HG03354 (cell line): ENCODE results near the gene CCND1.
A peak's percentile ranks its signal among the peaks of the same experiment; 100 is the strongest.

Experiments
- ATAC-seq: cut with Tn5 transposase; IDR thresholded peaks from one replicate; pipeline ENCODE4 v1.9.1; 2021; ENCODE audit warnings: mild to moderate bottlenecking; ENCODE audit not compliant: unreplicated experiment, poor library complexity, severe bottlenecking

The CCND1 gene

DNA sequence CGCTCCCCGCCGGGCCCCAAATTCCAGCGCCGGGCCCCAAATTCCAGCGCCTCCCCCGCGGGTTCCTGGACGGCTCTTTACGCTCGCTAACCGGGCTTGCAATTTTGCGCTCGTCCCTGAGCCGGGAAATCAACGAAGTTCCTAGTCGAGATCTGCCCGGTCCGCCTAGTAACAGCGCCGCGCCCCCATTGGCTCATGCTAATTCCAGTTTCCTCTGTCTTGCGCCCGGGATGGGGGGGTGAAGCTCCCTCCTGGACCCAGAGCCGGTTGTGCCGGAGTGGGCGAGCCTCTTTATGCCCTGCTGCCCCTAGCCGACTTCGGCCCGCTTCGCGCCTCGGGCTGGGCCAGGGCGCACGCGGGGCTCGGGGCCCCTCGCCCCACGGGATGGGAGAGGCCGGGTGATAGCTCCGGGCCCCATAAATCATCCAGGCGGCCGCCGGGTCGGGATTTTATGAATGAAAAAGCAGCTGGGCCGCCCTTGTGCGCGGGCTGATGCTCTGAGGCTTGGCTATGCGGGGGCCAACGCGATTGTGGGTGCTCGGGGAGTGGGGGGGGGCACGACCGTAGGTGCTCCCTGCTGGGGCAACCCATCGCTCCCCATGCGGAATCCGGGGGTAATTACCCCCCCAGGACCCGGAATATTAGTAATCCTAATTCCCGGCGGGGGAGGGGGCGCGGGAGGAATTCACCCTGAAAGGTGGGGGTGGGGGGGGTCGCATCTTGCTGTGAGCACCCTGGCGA lies 1.8 kb upstream of the CCND1 start:
- ATAC-seq = no peak

DNA sequence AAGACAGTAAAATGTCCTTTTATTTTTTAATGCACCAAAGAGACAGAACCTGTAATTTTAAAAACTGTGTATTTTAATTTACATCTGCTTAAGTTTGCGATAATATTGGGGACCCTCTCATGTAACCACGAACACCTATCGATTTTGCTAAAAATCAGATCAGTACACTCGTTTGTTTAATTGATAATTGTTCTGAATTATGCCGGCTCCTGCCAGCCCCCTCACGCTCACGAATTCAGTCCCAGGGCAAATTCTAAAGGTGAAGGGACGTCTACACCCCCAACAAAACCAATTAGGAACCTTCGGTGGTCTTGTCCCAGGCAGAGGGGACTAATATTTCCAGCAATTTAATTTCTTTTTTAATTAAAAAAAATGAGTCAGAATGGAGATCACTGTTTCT lies 1.1 kb upstream of the CCND1 start:
- no peak for ATAC-seq

- no peak for ATAC-seq
Observed at GRCh38 chr11:69640260-69640994, 529 bp upstream of the CCND1 start.

GRCh38 chr11:69641681-69642548 lies 959 bp downstream of the CCND1 start:
- ATAC-seq = no peak

DNA sequence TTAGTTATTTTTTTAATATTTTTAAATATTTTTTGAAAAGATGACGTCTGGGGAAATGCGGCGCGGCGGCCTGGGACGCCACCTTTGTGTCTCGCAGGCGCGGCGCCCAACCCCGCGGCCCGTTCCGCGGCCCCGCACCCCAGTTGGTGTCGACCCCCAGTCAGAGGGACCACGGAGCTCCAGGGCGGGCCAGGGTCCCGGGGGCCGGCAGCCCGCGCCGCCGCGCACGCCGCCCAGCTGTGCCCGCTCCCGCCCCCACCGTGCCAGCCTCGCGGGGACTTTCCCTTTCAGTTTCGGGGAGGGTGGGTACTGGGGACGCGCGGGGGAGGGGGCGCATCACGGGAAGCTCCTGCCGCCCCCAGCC lies 1.6 kb downstream of the CCND1 start:
- no peak for ATAC-seq

- peak; percentile 74 for ATAC-seq
Observed at GRCh38 chr11:69642913-69643632, 2.1 kb downstream of the CCND1 start.

GRCh38 chr11:69643646-69644045 lies 2.7 kb downstream of the CCND1 start:
- no peak for ATAC-seq

DNA sequence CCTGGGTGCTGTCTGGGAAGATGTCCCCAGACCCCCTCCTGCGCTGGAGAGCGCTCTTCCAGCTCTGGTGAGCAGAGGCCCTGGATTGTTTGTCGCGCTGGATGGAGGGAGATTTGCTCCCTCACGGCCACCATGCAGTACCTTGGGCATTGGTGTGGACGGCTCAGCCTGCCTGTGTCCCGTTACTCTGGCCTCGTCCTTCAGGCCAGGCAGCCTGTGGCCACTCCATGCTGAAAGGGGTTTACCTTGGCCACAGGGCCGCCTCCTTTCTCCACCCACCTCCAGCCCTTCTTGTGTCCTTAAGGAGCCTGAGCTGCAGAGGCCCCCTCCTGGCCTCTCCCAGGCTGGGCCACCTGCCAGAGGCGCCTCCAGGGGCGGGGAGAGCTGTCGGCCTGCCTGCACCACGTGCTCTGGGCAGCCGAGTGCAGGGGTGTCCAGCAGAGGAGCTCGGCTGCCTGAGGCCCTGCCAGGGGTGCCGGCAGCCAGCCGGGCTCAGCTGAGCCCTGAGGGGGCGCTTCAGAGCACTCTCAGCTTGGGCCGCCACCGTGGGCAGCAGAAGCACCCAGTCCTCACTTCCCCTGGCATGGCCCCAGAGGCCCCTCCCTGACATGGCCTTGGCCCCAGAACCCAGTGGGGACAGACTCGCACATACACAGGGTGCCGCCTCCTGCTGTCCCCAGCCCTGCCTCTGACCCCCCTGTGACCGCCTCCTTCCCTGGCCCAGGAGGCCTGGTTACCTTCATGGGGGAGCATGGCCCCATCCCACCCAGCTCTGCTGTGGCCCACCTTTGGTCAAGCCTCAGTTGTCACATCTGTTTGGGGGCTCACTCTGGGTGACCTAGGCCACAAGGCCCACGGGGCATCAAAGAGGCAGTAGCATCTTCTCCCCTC lies 3.4 kb downstream of the CCND1 start:
- ATAC-seq = no peak

- no peak for ATAC-seq
Observed at GRCh38 chr11:69644962-69645675, 4.2 kb downstream of the CCND1 start.

GRCh38 chr11:69645801-69646492 lies 5.0 kb downstream of the CCND1 start:
- no peak for ATAC-seq

DNA sequence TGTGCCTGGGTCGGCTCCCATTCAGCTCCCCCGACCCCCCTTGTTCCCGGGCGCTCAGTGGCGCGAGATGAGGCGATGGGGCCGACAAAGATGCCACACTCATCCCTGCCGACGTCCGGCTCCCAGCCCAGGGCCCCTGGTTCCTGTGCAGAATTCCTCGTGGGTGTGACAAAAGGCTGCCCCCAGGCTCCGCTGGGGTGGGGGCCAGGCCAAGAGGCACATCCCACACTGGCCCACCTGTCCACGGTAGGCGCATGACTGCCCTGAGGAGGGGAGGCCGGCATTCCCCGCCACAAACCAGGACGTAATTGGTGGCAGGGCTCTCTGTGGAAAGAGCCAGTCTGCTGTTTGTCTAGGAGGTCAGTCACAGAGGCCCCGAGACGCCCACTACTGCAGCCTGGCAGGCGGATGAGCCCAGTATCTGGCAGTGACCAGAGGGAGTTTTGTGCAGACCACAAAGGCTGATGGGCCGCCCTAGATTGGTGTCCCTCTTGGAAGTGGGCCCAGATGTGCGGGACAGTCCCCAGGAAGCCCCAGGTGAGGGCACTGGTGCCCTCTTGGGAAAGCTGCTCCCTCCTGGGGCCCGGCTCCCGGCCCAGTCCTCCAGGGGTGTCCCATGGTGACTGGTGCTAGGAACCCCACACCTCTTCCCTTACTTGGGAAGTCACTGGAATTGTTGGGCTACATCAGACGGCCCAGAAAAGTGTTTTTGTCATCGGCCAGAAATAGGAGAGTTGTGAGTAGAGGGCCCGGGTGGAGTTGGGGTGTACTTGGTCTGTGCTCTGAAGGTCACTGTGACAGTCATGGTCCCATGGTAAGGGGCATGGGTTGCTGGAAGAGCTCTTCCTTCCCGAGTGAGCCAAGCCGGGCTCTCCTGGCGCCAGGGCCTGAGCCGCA lies 5.8 kb downstream of the CCND1 start:
- no peak for ATAC-seq

DNA sequence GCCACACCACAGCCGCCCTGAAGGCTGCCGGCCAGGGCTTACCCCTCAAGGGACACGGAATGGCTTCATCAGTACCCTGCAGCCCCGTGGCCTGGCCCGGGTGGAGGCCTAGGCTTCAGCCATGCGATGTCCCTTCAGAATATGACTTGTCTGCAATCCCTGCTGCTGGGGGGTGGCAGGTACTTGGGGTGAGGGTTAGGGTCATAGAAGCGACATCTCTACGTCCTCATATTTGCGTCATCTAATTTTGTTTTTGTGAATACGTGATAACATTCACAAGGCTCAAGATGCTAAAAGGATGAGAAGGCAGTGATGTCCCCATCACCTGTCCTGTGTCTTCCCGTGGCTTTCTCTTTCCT lies 6.4 kb downstream of the CCND1 start:
- no peak for ATAC-seq

DNA sequence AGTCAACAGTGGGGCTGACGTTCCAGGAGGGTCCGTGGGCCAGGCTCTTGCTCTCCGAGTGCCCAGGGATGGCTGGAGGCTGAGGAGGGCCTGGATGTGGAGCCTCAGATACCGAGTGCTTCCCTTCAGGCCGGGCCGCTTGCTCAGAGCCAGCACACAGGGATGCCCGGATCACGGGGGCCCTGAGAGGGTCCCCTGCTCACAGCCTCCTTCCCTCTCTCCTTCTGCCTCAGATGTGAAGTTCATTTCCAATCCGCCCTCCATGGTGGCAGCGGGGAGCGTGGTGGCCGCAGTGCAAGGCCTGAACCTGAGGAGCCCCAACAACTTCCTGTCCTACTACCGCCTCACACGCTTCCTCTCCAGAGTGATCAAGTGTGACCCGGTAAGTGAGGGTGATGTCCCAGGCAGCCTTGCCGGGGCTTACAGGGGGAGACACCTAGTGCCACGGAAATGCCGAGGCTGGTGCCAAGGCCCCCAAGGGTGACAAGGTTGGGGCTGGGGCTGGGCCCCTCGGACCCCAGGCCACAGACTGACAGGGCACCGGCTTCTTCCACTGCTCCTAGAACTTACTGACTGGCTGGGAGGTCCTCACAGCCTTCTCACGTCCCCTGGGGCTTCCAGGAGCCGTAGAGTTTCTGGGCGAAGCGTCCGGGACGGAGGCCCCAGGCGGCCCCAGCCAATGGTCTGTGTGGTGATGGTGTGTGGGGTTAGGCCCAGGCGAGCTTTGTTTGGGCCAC lies 7.0 kb downstream of the CCND1 start:
- ATAC-seq = no peak

- no peak for ATAC-seq
Observed at GRCh38 chr11:69648679-69649575, 8.0 kb downstream of the CCND1 start.

DNA sequence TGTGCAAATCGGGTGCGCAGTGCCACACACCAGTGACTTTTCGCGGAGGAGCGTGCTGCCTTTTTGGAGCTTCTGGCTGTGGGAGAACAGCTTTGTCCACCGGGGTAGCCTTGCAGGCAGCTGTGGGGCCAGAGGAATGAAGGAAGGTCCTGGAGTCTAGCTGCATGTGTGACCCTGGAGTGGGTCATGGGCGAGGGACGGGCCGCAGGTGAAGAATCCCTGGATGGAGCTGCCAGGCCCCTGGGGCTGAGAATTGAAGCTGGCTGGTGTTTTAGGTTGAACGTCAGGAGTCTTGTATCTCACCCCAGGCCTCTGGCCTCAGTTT lies 8.6 kb downstream of the CCND1 start:
- ATAC-seq = no peak
